Sciatic nerve (tissue), 2 donors: ENCODE measurements around the gene LAMC2. TPM values are rescaled to one million over a fixed set of nuclear protein-coding genes. Genes with fewer than 3 reads are reported as not detected.

Source experiments
- ATAC-seq: fragments of 200-7000 bp; cut with Tn5 transposase; one replicate; pipeline ENCODE4 v1.9.1; 2020; ENCODE audit warnings: mild to moderate bottlenecking, moderate library complexity
- DNase-seq: peaks from one replicate; pipeline ENCODE4 v3.0.0-alpha.2; 2020; ENCODE audit warnings: low spot score
- intact Hi-C: fragments of 100-400 bp; cut with DNase I; formaldehyde crosslinking; loops from one replicate; pipeline ENCODE4 v1.14.2; 2022
- total RNA-seq: library from RNA; stranded (reverse); fragmentation: NEBNext Ultra II Directional; extraction: Animal tissue kit (Norgen Biotek cat#: 25700); gene quantifications from one replicate; pipeline ENCODE4 v1.2.1, GENCODE V29; 2021
- donor health status: DM: no; HTN: no; CAD: no.
- donor health status: DM: no; HTN: no; CAD: no.

LAMC2 gene
- total RNA-seq, 1 donor from 2014 or later, result 3.4 TPM

DNA sequence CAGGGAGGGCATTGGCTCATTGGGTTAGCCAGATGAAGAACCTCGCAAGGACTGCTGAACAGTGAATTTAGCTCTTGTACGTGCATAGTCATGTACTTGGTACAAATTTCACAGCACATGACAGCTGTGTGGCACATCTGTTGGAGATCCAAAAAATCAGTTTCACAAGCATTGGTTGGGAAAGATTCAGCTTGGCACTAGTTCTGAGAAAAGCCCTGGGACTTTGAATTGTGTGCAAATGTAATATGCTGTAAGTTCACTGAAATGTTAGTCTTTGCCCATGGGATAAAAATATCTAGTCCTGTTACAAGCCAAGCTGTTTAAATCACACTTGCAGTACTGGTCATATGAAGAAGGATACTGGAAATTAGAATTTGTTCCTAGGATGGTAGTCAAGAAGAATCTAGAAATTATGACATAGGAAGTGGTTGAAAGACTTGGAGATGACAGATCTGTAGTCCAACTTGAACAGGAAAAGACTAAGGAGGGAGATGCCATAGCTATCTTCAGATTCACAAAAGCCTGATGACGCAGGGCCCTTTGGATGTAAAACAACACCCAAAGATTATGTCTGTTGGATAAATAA, 19.2 kb downstream of the LAMC2 start:
- intact Hi-C loops, result no loop called here
- ATAC-seq (peak; percentile 75), DNase-seq (no peak)

DNA sequence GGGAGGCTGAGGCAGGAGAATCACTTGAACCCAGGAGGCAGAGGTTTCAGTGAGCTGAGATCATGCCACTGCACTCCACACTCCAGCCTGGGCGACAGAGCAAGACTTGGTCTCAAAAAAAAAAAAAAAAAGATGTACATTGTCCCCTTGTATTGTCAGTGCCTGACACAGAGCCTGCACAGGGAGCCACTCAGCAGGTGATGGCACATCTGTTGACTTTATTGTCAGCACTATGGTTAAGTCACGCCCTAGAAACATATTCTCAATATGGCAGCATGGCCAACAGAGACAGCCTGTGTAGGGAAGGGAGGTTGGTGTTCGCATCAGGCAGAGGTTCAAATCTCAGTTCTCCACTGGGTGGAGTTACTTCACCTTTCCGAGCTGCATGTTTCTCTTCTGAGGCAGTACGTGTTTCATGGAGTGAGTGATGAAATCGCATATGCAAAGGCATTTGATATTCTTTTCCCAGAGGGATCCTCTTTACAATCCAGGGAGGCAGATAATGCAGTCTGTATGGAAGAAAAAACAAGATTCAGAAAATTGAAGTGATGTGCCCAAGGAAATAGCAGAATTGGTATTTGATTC, 20.6 kb downstream of the LAMC2 start:
- no peak for ATAC-seq
- DNase-seq, result no peak
- intact Hi-C loops, result no loop called here

DNA sequence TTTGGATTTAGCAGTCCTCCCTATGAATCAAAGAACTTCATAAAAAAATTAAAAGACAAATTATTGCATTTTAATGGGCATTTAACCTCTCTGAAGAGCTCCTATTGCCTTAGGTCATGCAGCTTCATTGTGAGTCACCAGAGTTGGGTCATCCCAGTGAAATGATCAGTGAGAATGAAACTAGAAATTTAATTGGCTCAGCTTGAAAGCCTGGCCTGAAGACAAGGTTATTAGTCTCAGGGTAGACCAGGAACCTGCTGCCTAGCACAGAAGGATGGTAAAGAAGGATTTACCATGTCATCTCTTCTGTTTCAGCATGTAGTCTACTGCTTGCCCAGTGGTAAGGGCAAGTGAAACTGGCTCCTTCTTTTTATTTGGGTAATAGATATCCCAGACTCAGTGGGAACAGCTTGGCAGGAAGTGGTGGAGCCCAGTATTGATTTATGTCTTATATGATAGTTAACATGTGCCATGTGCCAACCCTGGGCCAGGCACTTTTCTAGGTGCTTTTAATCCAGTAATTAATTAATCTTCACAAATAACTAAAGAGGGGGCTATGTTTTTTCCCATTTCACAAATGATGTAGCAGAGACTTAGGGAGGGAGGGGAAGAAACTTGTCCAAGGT, 23.6 kb downstream of the LAMC2 start:
- DNase-seq (no peak), ATAC-seq (peak; percentile 36)
- intact Hi-C loops, result no loop called here

DNA sequence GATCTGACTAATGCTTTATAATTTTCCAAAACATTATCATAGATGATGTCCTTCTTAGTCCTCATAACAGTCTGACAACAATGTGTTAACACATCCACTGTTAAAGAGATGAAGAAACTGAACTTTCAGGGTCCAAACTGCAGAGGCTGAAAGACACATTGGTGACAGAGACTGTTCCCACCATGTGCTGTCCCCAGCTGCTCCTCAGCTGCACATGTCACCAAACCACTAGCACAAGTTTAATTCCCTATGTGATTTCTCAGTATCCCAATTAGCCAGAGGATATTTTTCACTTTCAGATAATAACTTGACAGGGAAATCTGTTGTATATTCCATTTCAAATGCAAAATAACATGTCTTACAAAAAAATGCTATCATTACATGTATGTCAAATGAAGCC, 24.6 kb downstream of the LAMC2 start:
- intact Hi-C loops, result no loop called here
- ATAC-seq (no peak), DNase-seq (no peak)

DNA sequence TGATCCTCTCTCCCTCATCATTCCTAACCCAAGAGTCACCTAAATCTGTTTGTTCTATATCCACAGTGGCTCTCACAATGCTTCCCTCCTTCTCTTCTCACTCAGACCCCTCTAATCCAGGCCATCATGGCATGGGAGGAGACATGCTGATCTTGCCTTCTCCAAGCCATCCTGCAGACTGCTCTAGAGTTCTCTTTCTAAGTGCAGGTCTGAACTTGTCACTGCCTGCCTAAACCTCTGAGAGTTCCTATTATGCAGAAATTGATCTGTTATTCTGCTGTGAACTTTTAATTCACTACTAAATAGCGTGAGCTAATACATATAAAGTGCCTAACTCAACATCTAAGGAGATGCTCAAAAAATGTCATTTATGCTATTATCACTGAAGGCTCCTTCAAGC, 26.8 kb downstream of the LAMC2 start:
- ATAC-seq, result no peak
- no peak for DNase-seq
- intact Hi-C loops, result no loop called here

DNA sequence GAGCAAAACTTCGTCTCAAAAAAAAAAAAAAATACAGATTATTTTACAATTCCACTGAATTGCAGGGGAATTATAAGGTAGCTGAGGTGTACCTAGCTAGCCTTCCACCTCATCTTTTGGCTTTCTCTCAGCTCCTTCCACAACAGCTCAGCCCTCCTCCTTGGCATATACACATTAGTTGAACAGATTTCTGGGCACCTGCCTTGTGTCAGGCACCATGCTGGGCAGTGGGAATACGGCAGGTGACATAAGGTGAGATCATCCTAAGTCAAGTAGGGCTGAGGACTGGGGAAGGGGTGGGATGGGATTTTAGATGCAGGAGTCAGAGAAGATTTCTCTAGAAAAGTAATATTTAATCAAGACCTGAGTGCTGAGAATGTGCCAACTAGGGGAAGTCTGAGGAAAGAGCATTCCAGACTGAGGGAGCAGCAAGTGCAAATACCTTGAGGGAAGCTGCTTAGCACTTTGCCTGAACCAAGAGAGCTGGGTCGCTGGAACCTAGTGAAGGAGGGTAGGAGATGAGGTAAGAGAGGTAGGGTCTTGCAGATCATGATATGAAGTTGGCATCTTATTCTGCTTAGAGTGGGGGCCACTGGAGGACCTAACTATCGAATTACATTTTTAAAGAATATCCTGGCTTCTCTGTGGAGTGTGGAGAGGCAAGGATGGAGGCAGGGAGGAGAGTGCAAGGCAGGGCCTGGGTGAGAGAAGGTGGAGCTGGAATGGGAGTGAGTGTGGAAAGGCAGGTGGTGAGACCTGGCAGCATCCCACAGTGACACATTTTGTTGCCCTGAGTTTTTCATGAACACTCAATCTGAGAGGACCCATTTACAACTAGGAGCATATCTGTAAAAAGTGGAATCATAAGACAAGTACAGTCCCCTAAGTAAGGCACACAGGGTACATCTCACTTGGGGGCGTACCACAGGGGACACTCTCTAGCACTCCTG, 28.2 kb downstream of the LAMC2 start:
- intact Hi-C loops, result no loop called here
- ATAC-seq (no peak), DNase-seq (no peak)

DNA sequence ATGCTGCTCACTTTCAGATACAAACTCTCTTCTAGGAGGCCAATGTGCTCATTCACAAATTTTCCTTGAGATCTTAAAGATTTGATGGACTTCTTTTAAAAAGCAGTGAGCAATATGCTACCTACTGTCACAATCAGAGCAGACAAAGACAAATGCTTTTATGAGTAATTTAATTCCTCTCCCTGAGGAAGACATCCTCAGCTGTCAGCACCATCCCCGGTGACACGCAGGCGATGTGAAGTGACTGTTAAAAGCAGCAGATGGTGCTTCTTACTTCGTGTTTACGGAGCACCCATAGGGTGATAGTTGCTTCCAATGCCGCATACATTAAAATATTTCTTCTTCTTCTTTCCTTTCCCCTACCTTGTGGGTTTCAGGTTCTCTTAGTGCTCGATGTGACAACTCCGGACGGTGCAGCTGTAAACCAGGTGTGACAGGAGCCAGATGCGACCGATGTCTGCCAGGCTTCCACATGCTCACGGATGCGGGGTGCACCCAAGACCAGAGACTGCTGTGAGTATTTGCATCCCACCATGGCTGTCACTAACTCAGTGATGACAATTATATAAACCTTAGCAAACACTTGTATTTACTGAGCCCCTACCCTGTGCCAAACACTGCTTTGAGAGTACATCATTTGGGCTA, 29.1 kb downstream of the LAMC2 start:
- ATAC-seq (no peak), DNase-seq (no peak)
- intact Hi-C loops, result loop anchor here (5.0 kb wide), 1 partner anchor 1472 kb away; no protein-coding TSS in a partner anchor

DNA sequence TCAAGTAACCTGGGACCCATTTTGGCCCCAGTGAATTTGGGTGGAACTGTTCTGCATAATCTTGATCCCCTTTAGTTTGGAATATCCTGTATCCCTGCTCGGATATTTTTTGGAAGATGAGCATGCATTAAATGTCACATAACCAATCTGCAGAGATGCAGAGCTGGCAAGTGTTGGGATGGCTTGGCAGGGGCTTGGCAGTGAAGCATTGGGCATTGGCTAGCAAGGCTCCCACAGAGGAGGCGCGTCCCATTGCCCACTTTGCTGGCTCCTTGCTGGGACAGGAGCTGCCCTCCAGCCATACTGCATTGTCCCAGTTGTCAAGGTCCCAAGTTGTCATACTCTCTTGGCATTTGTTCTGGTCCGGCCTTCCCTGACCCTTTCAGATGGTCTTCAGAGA, 29.9 kb downstream of the LAMC2 start:
- DNase-seq (no peak), ATAC-seq (no peak)
- intact Hi-C loops, result loop anchor here (5.0 kb wide), 1 partner anchor 1471 kb away; no protein-coding TSS in a partner anchor

DNA sequence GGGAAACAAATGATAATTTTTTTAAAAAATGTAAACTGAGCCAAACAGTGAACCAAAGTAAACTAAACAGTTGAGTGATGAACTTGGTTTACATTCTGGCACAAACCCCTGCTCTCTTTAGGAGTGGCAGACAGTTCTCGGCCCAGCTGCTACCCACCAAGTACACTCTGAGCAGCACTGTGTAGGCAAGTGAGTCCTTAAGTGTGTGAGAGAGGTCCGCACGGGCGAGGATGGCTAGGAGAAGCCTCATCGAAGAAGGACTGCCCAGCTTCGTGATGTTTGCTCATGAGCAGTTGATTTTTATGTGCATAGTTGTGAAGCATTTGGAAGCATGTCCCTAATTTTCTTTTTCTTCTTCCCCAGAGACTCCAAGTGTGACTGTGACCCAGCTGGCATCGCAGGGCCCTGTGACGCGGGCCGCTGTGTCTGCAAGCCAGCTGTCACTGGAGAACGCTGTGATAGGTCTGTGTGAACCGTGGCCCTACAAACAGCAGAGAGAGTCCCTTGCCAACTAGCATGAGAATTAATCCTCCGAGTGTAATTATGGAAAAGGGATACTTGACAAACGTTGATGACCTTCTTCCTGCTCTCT, 32.1 kb downstream of the LAMC2 start:
- DNase-seq (no peak), ATAC-seq (peak; percentile 85)
- intact Hi-C loops, result loop anchor here (5.0 kb wide), 1 partner anchor 1469 kb away; no protein-coding TSS in a partner anchor

DNA sequence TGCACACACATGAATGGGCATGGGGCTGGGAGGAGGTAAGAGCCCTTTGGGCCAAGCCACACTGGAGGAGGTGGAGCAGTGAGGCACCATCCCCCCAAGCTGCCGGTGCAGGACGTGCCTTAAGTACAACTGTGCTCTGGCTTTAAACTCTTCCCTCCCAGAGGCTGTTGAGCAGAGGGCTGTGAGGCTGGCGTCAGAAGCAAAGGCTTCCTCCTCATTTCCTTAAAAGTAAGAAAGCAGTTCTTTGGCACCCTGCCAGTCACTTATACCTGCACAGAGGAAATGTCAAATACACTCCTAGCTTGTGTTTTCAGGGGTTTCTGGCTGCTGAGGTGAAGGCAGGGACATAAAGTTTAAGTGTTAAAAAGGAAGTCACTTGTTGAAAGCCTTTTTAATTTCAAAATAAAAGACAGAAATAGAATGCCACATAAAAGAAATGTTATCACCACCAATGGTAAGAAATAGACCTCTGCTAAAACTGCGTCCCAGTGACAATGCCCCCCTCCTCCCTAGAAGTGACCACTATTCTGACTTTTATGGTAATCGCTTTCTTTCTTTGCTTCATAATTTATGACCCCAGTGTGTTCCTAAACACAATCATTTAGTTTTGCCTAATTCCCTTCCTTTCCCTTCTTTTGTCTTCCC, 33.0 kb downstream of the LAMC2 start:
- ATAC-seq, result peak; percentile 81
- intact Hi-C loops, result loop anchor here (5.0 kb wide), 1 partner anchor 1468 kb away; no protein-coding TSS in a partner anchor

DNA sequence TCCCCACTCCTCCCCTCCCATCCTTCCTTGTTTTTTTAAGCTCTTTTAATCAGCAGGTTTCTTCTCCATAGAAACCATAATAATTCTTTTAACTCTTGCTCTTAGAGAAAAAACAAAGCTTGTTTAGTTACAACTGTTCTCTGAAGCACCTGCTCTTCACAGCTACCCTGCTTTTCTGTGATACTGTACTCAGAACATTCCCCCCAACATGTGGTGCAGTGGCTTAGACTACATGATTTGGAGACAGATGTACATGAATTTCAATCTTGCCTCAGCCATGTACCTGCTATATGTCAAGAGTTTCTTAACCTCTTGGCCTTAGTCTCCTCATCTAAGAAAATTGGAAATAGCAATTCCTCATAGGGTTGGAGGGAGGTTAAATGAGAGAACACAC, 33.5 kb downstream of the LAMC2 start:
- DNase-seq, result no peak
- intact Hi-C loops, result loop anchor here (5.0 kb wide), 1 partner anchor 1468 kb away; no protein-coding TSS in a partner anchor
- no peak for ATAC-seq

More for the DNA sequence above, 33.0 kb downstream of the LAMC2 start:
- no peak for DNase-seq

DNA sequence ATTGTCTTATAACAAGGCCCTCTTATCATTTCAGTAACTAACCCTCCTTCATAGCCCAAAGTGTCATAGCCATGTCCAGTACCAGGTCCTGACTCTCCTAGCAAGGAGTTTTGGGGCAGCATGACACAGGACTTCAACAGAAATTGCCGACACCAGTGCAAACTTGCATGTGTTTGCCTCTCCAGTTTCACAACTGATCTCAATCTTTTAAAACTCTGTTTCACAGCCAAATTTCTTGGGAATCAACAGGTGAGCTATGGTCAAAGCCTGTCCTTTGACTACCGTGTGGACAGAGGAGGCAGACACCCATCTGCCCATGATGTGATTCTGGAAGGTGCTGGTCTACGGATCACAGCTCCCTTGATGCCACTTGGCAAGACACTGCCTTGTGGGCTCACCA, 36.8 kb downstream of the LAMC2 start:
- DNase-seq, result no peak
- intact Hi-C loops, result no loop called here

DNA sequence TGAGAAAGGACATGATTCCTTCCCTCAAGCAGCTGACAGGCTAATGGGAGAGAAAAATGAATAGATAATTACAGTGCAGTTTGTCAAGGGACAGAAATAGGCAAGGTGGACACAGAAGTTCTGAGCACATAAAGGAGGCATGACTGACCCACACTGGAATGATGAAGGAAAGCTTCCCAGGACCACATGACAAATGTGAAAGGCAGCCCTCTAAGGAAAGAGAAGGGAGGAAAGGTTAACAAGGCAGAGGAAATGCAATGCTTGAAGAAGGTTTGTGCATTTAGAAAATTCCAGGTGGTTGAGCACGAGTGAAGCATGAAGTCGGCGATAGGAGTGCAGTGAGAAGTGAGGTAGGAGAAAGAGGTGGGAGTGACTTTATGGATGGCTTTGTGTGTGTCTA, 37.4 kb downstream of the LAMC2 start:
- DNase-seq (no peak), ATAC-seq (no peak)
- intact Hi-C loops, result no loop called here

More for the DNA sequence above, 36.8 kb downstream of the LAMC2 start:
- no peak for ATAC-seq

DNA sequence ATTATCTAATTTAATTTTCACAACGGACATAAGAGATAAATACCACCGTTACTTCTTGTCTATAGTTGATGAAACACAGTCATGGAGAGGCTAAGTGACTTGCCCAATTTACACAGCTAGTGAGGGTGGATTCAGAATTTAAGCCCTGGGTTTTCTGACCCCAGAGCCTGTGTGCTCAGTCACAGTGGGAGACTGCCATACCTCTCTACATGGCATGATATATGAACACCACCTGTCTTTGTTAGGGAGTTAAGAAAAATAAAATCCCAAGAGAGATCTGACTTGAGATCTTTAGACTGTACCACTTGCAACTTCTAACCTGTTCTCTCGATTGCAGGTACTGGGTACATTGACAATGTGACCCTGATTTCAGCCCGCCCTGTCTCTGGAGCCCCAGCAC, 40.3 kb downstream of the LAMC2 start:
- no peak for DNase-seq
- ATAC-seq, result no peak
- intact Hi-C loops, result no loop called here

DNA sequence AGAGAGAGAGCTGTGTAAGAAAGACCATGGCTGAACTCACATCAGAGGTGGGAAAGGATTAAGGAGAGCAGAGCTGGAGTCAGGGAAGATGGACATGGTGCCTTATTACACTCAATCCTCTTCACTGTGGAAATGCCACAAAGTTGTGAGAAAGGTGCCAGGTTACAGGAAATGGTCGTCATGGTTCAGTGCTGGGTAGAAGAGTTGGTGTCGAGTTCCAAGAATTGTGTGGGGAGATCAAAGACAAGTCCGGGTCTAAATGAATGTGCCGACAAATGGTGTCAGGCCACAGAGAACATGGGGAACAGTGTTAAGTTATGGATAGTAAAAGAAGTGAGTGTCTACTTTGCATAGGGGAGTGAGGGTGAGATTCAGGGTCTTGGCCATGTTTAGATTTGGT, 40.9 kb downstream of the LAMC2 start:
- DNase-seq, result no peak
- intact Hi-C loops, result no loop called here
- no peak for ATAC-seq

DNA sequence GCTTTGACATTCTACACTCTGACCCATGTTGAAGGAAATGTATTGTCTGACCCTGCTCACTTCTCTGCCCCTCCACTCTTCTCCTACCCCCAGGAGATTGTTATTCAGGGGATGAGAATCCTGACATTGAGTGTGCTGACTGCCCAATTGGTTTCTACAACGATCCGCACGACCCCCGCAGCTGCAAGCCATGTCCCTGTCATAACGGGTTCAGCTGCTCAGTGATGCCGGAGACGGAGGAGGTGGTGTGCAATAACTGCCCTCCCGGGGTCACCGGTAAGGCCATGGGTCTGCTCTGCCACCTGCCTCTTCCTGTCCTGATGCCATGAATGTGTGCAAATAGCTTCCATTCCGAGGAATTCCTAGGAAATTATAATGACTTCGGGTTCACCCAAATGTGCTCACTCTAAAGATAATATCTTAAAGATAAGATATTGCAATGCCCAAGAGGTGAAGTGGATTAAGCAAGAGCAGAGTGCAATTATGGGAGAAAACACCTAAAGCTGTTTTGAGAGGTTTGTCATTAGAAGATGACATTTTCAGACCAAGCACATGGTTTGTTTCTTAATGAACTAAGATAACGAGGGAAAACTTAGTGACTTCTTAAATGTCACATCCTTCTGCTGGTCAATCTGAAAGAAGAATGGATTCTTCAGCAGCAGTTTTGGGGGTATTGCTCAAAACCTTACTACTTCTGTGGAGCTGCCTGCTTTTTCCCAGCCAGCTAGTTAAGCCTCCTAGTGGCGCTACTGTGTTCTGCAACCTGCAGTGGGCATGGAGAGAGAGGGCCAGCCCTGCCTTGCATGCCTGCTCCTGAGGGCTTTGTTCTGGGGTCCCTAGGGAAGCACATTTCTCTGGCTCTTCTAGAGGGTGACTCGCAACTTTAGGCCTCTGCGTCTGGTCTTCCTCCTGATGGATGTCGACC, 41.6 kb downstream of the LAMC2 start:
- peak; percentile 64 for DNase-seq
- peak; percentile 66 for ATAC-seq
- intact Hi-C loops, result no loop called here
